IPS-18a (cell line): ENCODE data around the gene ANKRD17.

ENCODE experiments used
- H3K27ac ChIP-seq: one replicate; pipeline ENCODE4 v1.5.1; 2013; ENCODE audit warnings: low read length
- H3K27me3 ChIP-seq: one replicate; pipeline ENCODE4 v1.6.1; 2013; ENCODE audit warnings: mild to moderate bottlenecking, low read length; ENCODE audit not compliant: control insufficient read depth, insufficient read depth
- H3K36me3 ChIP-seq: one replicate; pipeline ENCODE4 v1.6.1; 2013; ENCODE audit warnings: low read depth, low read length; ENCODE audit not compliant: control insufficient read depth
- H3K4me1 ChIP-seq: one replicate; pipeline ENCODE4 v1.6.1; 2013; ENCODE audit warnings: low read depth, low read length; ENCODE audit not compliant: control insufficient read depth
- H3K4me3 ChIP-seq: one replicate; pipeline ENCODE4 v1.5.1; 2013; ENCODE audit warnings: low read length
- H3K9ac ChIP-seq: one replicate; pipeline ENCODE4 v1.6.1; 2013; ENCODE audit warnings: mild to moderate bottlenecking, low read length, moderate library complexity
- H3K9me3 ChIP-seq: one replicate; pipeline ENCODE4 v1.6.1; 2013; ENCODE audit warnings: low read depth, low read length; ENCODE audit not compliant: control insufficient read depth

ANKRD17 gene

DNA sequence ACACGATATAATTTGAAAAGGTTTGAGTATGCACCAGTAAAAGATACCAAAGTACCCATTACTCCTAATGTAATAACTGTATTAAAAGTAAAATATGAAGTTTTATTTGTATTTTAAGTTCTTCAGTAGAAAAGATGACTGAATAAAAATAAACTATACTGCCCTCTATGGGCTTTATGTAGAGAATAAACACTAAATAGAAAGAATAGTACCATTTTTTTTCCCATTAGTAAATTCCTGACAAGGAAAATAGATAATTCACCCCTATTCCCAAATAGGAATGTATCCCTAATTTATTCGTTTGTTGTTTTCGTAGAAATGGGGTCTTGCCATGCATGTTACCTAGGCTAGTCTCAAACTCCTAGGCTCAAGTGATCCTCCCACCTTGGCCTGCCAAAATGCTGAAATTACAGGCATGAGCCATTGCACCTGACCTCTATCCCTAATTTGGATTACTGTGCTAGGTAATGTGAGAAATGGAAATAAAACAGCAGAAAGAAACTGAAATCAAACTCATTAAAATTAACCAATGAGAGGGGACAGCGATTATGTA is 115.5 kb downstream of the ANKRD17 start:
- no peaks in the 10 kb centered on the region for H3K27me3 ChIP-seq
- peaks cover 89% of the 10 kb centered on the region for H3K36me3 ChIP-seq
- H3K4me3 ChIP-seq = no peak overlapping the region
- H3K9ac ChIP-seq = no peak overlapping the region
- H3K4me1 ChIP-seq = no peaks in the 10 kb centered on the region
- no peak overlapping the region for H3K27ac ChIP-seq
- H3K9me3 ChIP-seq = no peaks in the 10 kb centered on the region

DNA sequence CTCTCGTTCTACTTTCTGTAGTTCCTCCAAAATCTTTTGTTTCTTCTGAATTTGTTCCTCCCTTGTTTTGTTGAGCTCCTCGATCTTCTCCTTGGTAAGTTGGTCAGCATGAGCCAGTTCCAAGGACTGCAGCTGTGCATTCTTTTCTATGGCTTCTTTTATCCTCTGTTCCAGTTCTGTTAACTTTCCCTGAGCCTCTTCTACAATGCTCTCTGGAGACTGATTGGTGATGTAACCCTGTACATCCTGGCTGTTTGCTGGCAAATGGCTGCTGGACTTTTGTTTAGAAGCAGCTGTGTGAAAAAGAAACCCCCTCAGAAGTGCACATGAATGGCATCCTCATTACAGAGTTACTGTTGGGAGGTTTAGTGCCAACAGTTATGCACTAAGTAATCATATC is 118.6 kb downstream of the ANKRD17 start:
- Histone ChIP-seq H3K9me3 (no peaks in the 10 kb centered on the region), H3K36me3 (peaks cover 90% of the 10 kb centered on the region), H3K27ac (no peak overlapping the region), H3K4me1 (no peaks in the 10 kb centered on the region), H3K27me3 (no peaks in the 10 kb centered on the region), H3K4me3 (no peak overlapping the region), H3K9ac (no peak overlapping the region)

DNA sequence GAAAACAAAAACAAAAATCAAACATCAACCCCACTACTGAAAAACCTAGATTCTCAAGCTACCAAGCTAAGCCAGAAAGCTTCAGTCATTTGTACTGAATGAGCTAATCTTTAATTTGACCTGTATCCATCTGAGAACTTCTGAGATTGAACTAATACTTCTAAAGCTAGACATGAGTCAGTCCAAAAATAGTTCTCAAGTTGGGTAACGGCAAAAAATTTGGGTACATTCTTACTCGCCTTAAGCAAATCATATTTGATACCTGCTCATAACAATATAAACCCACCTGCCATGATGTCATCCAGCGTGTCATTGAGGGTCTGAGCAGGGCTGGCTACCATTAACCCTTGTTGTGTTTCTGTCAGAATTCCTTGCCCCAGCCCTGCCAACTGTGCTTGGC is 119.4 kb downstream of the ANKRD17 start:
- no peak overlapping the region for H3K4me3 ChIP-seq
- no peak overlapping the region for H3K27ac ChIP-seq
- peaks cover 88% of the 10 kb centered on the region for H3K36me3 ChIP-seq
- no peaks in the 10 kb centered on the region for H3K9me3 ChIP-seq
- no peaks in the 10 kb centered on the region for H3K27me3 ChIP-seq
- no peaks in the 10 kb centered on the region for H3K4me1 ChIP-seq
- H3K9ac ChIP-seq = no peak overlapping the region

DNA sequence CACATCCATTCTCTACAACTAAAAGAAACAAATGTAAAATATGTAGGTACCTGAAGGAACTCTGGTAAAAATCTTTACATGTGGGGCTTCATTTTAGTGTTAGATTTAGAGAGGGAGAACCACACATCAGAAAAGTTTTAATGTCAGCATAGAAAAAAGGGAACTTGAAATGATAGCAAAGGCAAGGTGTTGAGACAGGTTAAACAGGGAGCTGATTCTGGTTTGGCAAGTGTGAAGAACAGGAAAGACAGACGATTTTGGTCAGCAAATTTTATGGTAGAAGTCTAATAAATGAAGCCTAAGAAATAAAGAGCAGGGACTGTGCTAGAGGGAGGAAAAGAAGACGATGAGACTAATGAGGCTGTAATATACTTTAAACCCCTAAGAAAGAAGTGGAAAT is 121.5 kb downstream of the ANKRD17 start:
- Histone ChIP-seq H3K27me3 (no peaks in the 10 kb centered on the region), H3K27ac (no peak overlapping the region), H3K4me1 (no peaks in the 10 kb centered on the region), H3K9me3 (no peaks in the 10 kb centered on the region), H3K4me3 (no peak overlapping the region), H3K36me3 (peaks cover 74% of the 10 kb centered on the region), H3K9ac (no peak overlapping the region)

DNA sequence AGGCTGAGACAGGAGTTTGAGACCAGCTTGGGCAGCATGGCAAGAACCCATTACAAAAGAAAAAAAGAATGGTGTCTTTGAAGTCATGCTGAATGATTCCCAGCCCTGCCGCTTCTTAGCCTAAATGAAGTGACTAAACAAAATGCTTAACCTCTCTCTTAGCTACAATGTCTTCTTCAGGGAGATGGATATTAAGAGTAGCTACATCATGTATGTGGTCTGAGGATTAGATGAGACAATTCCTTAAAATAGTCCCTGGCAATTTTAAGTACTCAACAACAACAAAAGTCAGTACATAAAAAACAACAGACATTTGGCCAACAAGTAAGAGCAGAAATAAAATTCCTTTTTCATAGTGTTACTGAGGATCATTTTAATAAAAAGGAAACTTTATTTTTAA is 124.8 kb downstream of the ANKRD17 start:
- H3K27me3 ChIP-seq = no peaks in the 10 kb centered on the region
- no peaks in the 10 kb centered on the region for H3K9me3 ChIP-seq
- no peak overlapping the region for H3K27ac ChIP-seq
- no peak overlapping the region for H3K4me3 ChIP-seq
- H3K36me3 ChIP-seq = peaks cover 54% of the 10 kb centered on the region
- peaks cover 4% of the 10 kb centered on the region for H3K4me1 ChIP-seq
- H3K9ac ChIP-seq = no peak overlapping the region

DNA sequence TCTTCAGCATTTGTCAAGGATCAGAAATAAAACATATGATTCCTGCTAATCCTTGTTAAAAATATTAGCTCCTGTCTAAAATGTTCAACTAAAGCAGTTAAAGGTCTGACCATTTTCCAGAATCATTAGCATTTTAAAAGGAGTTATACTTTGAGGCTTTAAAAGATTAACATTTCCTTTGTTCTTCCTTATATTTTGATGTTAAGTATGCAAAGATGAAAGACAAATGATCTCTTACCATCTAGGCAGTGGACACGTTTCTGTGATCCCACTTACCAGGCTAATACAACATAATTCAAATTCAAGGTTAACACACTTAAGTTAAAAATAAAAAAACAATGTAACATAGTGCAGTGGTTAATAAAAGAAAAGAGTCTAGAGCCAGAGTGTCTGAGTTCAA is 127.3 kb downstream of the ANKRD17 start:
- H3K27ac ChIP-seq = no peak overlapping the region
- H3K4me3 ChIP-seq = no peak overlapping the region
- no peaks in the 10 kb centered on the region for H3K9me3 ChIP-seq
- H3K4me1 ChIP-seq = peaks cover 4% of the 10 kb centered on the region
- H3K27me3 ChIP-seq = no peaks in the 10 kb centered on the region
- H3K9ac ChIP-seq = no peak overlapping the region
- H3K36me3 ChIP-seq = peaks cover 41% of the 10 kb centered on the region

DNA sequence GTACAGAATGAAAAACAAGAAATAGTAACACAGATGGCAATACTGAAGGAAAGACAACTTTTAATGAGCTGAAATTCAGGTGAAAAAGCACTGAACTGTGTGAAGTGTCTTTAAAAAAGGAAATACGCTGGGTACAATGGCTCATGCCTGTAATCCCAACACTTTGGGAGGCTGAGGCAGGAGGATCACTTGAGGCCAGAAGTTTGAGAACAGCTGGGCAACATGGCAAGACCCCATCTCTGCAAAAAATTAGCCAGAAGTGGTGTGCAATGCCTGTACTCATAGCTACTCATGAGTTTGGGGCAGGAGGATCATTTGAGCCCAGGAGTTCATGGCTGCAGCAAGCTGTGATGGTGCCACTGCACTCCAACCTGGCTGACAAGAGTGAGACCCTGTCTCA is 129.3 kb downstream of the ANKRD17 start:
- Histone ChIP-seq H3K36me3 (peaks cover 39% of the 10 kb centered on the region), H3K4me1 (peaks cover 4% of the 10 kb centered on the region), H3K9ac (no peak overlapping the region), H3K27ac (no peak overlapping the region), H3K27me3 (no peaks in the 10 kb centered on the region), H3K9me3 (no peaks in the 10 kb centered on the region), H3K4me3 (no peak overlapping the region)

DNA sequence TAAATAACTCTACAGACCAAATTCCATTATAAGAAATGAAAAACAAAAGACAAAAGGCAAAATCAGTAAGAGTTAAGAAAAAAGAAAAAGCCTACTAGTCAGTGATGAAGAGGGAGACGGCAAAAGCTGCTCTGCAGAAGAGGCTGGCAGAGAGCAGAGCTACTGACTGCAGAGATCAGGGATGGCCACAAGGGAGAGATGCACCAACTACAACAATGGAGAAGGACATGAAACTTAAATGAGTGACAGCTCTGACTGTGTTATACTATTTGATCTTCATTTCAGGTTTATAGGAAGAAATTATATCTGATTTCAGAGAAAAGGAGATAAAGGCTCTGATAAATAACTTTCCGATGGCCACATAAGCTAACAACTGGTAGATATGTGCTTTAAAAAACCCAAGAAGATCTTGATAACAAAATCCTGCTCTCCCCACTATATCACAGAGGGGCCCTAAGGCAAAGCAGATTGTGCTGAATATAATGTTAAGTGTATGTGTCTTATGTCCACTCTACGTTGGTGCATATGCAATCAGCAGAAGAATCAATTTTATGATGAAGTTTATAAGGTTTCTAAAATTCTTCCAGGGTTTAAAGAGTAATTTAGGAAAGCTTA is 130.7 kb downstream of the ANKRD17 start:
- Histone ChIP-seq H3K36me3 (peaks cover 46% of the 10 kb centered on the region), H3K4me1 (peaks cover 4% of the 10 kb centered on the region), H3K9ac (no peak overlapping the region), H3K27me3 (no peaks in the 10 kb centered on the region), H3K27ac (no peak overlapping the region), H3K4me3 (no peak overlapping the region), H3K9me3 (no peaks in the 10 kb centered on the region)

DNA sequence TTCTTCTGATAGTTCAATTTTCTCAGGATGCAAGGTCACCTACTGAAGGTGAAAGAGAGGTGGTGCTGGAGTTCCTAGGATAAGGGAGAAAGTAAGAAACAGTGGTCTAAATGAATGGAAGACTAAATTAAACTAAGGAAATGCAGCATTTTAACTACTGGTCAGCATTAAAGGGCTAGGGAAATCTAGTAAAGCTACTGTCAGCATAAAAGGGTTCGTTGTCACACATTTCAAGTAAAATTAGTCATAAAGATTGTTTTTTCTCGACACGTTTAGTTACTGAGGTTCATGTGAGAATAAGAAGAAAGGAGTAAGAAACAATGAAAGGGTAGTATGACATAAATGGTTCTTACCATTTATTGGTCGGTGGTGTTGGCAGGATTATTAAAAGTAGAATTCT is 149.1 kb downstream of the ANKRD17 start:
- peaks cover 5% of the 10 kb centered on the region for H3K4me1 ChIP-seq
- H3K9ac ChIP-seq = no peak overlapping the region
- H3K27me3 ChIP-seq = no peaks in the 10 kb centered on the region
- H3K4me3 ChIP-seq = no peak overlapping the region
- H3K27ac ChIP-seq = no peak overlapping the region
- H3K36me3 ChIP-seq = peaks cover 28% of the 10 kb centered on the region
- H3K9me3 ChIP-seq = no peaks in the 10 kb centered on the region

DNA sequence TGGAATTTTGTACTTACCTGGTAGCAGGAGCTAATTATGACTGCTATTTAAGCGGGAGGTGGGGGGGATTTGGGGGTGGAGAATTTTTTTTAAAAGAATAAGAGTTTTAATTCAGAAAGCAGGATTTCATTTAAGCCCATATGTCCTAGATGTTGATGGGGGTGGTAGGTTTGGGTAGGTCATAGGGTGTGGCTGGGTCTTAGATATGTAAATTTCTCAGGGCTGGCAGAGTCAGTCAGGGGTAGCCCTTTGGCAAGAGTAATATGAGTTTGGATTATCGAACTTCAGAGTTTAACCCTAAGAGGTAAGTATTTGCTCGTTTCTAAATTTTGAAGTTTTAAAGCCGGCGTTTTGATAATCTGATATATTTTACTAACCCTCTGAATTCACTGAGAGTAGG is 153.9 kb downstream of the ANKRD17 start:
- Histone ChIP-seq H3K27ac (no peak overlapping the region), H3K27me3 (no peaks in the 10 kb centered on the region), H3K9me3 (no peaks in the 10 kb centered on the region), H3K9ac (no peak overlapping the region), H3K4me3 (no peak overlapping the region), H3K36me3 (peaks cover 36% of the 10 kb centered on the region), H3K4me1 (peaks cover 11% of the 10 kb centered on the region)

DNA sequence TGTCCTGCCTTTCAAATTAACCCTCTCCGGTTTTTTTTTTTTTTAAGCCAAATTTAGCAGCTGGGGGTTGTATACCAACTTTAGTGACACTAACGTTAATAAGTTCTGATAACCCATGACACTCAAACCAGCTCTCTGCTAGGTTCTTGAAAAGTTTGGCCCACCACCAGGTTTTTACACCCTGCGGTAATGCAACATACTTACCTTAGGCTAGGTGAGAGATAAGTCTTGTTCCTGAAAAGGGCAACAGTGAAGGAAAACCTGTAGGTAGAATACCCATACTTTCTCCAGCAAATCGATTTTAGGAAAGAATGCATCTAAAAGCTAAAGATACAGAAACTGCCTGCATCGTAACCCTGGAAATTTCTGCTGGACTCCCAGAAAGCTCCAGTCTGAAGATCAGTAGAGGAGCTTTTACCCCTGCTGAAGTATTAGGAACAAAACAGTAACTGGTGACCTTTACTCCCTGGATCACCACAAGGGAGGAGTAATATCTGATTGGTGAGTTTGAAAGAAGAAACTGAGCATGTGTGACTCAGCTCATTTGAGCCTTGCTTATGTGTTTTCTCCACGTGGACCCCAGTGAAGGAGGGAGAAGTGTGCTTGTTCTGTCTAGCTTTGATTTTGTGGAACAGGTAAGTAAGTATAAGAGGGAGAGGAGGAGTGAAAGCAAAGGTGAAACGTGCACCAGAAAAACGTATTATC is 154.6 kb downstream of the ANKRD17 start:
- H3K4me3 ChIP-seq = no peak overlapping the region
- no peak overlapping the region for H3K9ac ChIP-seq
- H3K27ac ChIP-seq = no peak overlapping the region
- peaks cover 38% of the 10 kb centered on the region for H3K36me3 ChIP-seq
- no peaks in the 10 kb centered on the region for H3K27me3 ChIP-seq
- H3K4me1 ChIP-seq = peaks cover 11% of the 10 kb centered on the region
- H3K9me3 ChIP-seq = no peaks in the 10 kb centered on the region

DNA sequence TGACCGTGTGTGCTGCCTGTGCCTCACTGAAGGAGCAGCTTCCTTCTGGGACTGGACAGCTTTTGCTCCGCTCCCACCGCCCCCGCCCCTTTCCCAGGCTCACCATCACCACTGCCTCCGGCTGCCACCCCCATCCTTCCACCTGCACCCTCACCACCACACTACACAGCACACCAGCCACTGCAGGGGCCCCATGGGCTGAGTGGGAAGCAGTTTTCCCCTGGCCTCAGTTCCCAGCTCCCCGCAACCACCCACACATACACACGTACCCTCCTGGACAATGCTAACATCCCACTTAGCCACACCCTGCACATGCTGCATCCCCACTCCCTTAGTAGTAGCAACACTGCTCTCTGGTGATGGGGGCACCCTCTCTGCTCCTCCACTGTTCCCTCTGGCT is 159.5 kb downstream of the ANKRD17 start:
- H3K9ac ChIP-seq = no peak overlapping the region
- H3K4me1 ChIP-seq = peaks cover 2% of the 10 kb centered on the region
- peaks cover 64% of the 10 kb centered on the region for H3K36me3 ChIP-seq
- no peak overlapping the region for H3K4me3 ChIP-seq
- no peak overlapping the region for H3K27ac ChIP-seq
- no peaks in the 10 kb centered on the region for H3K9me3 ChIP-seq
- H3K27me3 ChIP-seq = no peaks in the 10 kb centered on the region
